ENCODE measurements around the gene IMP3. TPM values are rescaled to one million over a fixed set of nuclear protein-coding genes. Genes with fewer than 3 reads are reported as not detected.

The IMP3 gene
- polyA plus RNA-seq, 1 of the 3 experiments (the other 2 are of a cell fraction), result 56.2 TPM

DNA sequence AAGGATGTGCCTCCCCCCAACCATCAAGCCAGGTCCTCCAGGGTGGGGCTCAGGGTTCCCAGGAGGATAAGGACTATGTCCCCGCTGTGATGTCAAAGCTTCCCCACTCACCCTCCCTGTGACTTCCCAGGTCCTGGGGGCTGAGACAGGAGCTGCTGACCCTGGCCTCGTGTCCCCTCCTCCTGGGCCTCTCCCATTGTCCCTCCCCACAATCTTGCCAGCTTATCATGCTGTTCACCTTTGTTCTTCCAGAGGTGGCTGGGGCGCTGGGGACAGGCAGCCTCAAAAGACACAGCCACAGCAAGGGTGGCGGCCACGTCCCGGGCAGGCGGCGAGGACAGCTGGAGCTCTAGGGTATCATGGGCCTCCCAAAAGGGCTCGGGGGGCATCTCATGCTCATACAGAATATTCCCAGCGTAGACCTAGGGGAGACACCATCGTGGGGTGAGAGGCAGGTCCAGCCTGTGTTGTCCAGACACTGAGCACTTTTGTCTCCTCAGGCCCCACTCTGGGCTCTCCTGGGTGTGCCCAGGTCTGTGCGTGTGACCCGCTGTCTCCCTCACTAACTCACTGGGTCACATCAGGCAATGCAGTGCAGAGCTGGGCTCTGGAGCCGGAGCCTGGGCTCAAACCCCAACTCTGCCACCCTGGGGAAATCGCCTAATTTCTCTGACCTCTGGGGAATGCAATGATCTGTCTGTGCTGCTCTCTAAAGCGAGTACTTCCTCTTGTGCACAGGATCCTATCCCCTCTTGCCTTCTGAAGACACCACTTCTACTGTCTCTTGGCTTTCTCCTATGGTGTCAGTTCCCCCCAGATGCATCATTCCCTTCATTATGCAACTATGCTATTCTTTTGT, 37.7 kb upstream of the IMP3 start:
- peaks cover 14 to 32% of the 10 kb centered on the region in 2 experiments; a peak in 3 of 4 replicates for H3K4me1 ChIP-seq (ENCODE audit: control insufficient read depth in 1 of 2, insufficient read depth in 2 of 2, low read depth in 1 of 2, low read length in 1 of 2)
- H2AFZ ChIP-seq (ENCODE audit: low read depth), result no peak overlapping the region
- H3K9me2 ChIP-seq, result no peaks in the 10 kb centered on the region
- no peaks in the 10 kb centered on the region for H3K79me2 ChIP-seq (ENCODE audit: insufficient read depth)
- 84% methylated on average over 13 of the region's 16 CpGs for WGBS (ENCODE audit: low lambda C conversion rate)
- H4K20me1 ChIP-seq (ENCODE audit: insufficient read depth), result no peaks in the 10 kb centered on the region
- POLR2A ChIA-PET, result no interaction called here
- no peaks in the 10 kb centered on the region for H3K9me3 ChIP-seq
- no peaks in the 10 kb centered on the region for H3K27me3 ChIP-seq (ENCODE audit: insufficient read depth)
- TF ChIP-seq, protein P1, sequence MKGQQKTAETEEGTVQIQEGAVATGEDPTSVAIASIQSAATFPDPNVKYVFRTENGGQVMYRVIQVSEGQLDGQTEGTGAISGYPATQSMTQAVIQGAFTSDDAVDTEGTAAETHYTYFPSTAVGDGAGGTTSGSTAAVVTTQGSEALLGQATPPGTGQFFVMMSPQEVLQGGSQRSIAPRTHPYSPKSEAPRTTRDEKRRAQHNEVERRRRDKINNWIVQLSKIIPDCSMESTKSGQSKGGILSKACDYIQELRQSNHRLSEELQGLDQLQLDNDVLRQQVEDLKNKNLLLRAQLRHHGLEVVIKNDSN (IDR thresholded peaks at IDR 0.05; ENCODE audit: borderline replicate concordance, low read depth), result no peak
- TF ChIP-seq, protein P2, sequence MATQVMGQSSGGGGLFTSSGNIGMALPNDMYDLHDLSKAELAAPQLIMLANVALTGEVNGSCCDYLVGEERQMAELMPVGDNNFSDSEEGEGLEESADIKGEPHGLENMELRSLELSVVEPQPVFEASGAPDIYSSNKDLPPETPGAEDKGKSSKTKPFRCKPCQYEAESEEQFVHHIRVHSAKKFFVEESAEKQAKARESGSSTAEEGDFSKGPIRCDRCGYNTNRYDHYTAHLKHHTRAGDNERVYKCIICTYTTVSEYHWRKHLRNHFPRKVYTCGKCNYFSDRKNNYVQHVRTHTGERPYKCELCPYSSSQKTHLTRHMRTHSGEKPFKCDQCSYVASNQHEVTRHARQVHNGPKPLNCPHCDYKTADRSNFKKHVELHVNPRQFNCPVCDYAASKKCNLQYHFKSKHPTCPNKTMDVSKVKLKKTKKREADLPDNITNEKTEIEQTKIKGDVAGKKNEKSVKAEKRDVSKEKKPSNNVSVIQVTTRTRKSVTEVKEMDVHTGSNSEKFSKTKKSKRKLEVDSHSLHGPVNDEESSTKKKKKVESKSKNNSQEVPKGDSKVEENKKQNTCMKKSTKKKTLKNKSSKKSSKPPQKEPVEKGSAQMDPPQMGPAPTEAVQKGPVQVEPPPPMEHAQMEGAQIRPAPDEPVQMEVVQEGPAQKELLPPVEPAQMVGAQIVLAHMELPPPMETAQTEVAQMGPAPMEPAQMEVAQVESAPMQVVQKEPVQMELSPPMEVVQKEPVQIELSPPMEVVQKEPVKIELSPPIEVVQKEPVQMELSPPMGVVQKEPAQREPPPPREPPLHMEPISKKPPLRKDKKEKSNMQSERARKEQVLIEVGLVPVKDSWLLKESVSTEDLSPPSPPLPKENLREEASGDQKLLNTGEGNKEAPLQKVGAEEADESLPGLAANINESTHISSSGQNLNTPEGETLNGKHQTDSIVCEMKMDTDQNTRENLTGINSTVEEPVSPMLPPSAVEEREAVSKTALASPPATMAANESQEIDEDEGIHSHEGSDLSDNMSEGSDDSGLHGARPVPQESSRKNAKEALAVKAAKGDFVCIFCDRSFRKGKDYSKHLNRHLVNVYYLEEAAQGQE (IDR thresholded peaks at IDR 0.05; ENCODE audit: low read depth, low read length), result no peak
- TF ChIP-seq POLR2AphosphoS5 (IDR thresholded peaks at IDR 0.05; ENCODE audit: low read depth, low read length) (no peak), NFIC (IDR thresholded peaks at IDR 0.05; ENCODE audit: borderline replicate concordance) (no peak), RAD21 (IDR thresholded peaks at IDR 0.05; ENCODE audit: low read length) (no peak)
- H3K27ac ChIP-seq (ENCODE audit: low read depth in 2 of 2, low read length in 1 of 2), result no peak overlapping the region
- CTCF ChIA-PET, result interaction anchor here (1.0 to 2.9 kb wide), 6 partner anchors 8 to 462 kb away, joined by 3 to 12 read pairs (median 5); partner anchors contain the start of genes IMP3, MAN2C1 and SNX33
- no peak for DNase-seq
- no peaks in the 10 kb centered on the region for H3K36me3 ChIP-seq (replicated peaks in 1 of 2; ENCODE audit: control insufficient read depth in 1 of 2, insufficient read depth in 2 of 2, low read length in 1 of 2)
- no peak overlapping the region for H3K4me3 ChIP-seq (ENCODE audit: low read depth in 2 of 2, low read length in 1 of 2)
- H3F3A ChIP-seq (replicated peaks; ENCODE audit: insufficient read depth), result no peaks in the 10 kb centered on the region
- H3K4me2 ChIP-seq, result no peak overlapping the region
- H3K9ac ChIP-seq, result no peak overlapping the region

DNA sequence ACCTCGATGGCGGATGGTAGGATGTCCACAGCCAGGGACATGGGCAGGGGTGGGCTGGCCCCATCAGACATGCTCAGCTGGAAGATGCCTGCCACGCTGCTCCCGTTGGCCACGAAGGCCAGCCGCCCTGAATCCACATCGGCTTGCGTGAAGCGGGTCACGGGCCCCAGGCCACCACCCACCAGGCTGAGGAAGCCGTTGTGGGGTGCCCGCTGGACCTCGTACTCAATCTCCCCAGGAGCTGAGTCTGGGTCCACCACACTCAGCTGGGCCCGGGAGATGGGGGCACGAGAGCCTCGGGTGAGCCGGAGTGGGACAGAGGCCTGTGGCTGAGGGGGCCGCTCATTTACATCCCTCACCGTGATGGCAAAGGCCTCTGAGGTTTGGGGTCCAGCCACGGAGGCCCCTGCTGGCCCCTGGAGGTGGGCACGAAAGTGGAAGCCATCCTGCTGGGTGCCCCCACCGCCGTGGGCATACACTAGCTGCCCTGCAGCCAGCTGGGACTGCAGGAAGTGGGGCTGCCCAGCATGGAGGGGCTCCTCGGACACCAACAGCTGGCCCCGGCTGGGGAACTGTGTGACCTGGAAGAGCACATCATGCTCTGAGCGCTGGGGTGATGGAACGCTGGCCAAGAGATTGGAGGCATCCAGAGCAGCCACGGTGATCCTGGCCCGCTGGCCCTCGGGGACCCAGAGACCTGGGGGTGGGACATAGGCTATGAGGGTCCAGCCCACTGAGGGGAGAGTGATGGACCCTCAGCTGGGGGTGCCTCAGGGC, 36.9 kb upstream of the IMP3 start:
- no peak for DNase-seq
- POLR2A ChIA-PET, result no interaction called here
- Histone ChIP-seq H3K27ac (ENCODE audit: low read depth in 2 of 2, low read length in 1 of 2) (no peak overlapping the region), H3K9me3 (no peaks in the 10 kb centered on the region), H2AFZ (ENCODE audit: low read depth) (no peak overlapping the region), H4K20me1 (ENCODE audit: insufficient read depth) (no peaks in the 10 kb centered on the region), H3K36me3 (replicated peaks in 1 of 2; ENCODE audit: control insufficient read depth in 1 of 2, insufficient read depth in 2 of 2, low read length in 1 of 2) (no peaks in the 10 kb centered on the region), H3K4me2 (no peak overlapping the region), H3K27me3 (ENCODE audit: insufficient read depth) (no peaks in the 10 kb centered on the region), H3K4me3 (ENCODE audit: low read depth in 2 of 2, low read length in 1 of 2) (no peak overlapping the region), H3K4me1 (ENCODE audit: control insufficient read depth in 1 of 2, insufficient read depth in 2 of 2, low read depth in 1 of 2, low read length in 1 of 2) (peaks cover 20 to 28% of the 10 kb centered on the region in 2 experiments; a peak in 3 of 4 replicates), H3K9ac (no peak overlapping the region), H3F3A (replicated peaks; ENCODE audit: insufficient read depth) (no peaks in the 10 kb centered on the region), H3K9me2 (no peaks in the 10 kb centered on the region), H3K79me2 (ENCODE audit: insufficient read depth) (no peaks in the 10 kb centered on the region)
- TF ChIP-seq GATA2 (CRISPR knock-in tag; IDR thresholded peaks at IDR 0.05) (no peak), CHD2 (IDR thresholded peaks at IDR 0.05; ENCODE audit: low read length, partially characterized antibody) (no peak), EZH2phosphoT487 (IDR thresholded peaks at IDR 0.05; ENCODE audit: borderline replicate concordance, low read depth) (no peak), TCF12 (IDR thresholded peaks at IDR 0.05) (no peak), RCOR1 (IDR thresholded peaks at IDR 0.05; ENCODE audit: low read length) (no peak), MEF2A (IDR thresholded peaks at IDR 0.05; ENCODE audit: borderline replicate concordance, low read depth) (no peak), FOXM1 (IDR thresholded peaks at IDR 0.05; ENCODE audit: low read depth) (no peak)
- TF ChIP-seq, protein P3, sequence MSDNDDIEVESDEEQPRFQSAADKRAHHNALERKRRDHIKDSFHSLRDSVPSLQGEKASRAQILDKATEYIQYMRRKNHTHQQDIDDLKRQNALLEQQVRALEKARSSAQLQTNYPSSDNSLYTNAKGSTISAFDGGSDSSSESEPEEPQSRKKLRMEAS (IDR thresholded peaks at IDR 0.05; ENCODE audit: low read depth), result no peak
- CTCF ChIA-PET, result interaction anchor here (1.0 to 2.9 kb wide), 4 partner anchors 9 to 309 kb away, joined by 3 to 12 read pairs (median 6); partner anchors contain the start of genes IMP3 and MAN2C1
- 94% methylated on average over 9 of the region's 30 CpGs for WGBS (ENCODE audit: low lambda C conversion rate)

Measured in SK-N-SH (cell line).